MM.1S (cell line): ENCODE measurements around the gene GSTT2.
"Not testable (repeated sequence)": the region's sequence is repeated elsewhere in the genome, so short reads cannot be mapped to it uniquely, and the experiment has no call there.

Experiments
- DNase-seq: peaks from one replicate; pipeline ENCODE4 v3.0.0-alpha.2; 2015
- H2AFZ ChIP-seq: fragments of 300-600 bp; sonication (generic); 2 replicates; pipeline ENCODE4 v1.6.0; 2016; ENCODE audit warnings: antibody characterized with exemption, low read length
- H3F3A ChIP-seq: fragments of 300-600 bp; sonication (generic); 2 replicates; pipeline ENCODE4 v1.6.1; 2016; ENCODE audit warnings: mild to moderate bottlenecking, antibody characterized with exemption, low read length, moderate library complexity, mixed read lengths; ENCODE audit not compliant: insufficient read depth
- H3K27ac ChIP-seq: fragments of 300-600 bp; sonication (generic); 2 replicates; pipeline ENCODE4 v1.5.1; 2016; ENCODE audit warnings: mild to moderate bottlenecking, low read length
- H3K27me3 ChIP-seq: fragments of 300-600 bp; sonication (generic); replicated peaks from 2 replicates; pipeline ENCODE4 v1.6.0; 2016; ENCODE audit warnings: low read length; ENCODE audit not compliant: insufficient read depth
- H3K36me3 ChIP-seq: fragments of 300-600 bp; sonication (generic); replicated peaks from 2 replicates; pipeline ENCODE4 v1.6.1; 2016; ENCODE audit warnings: mild to moderate bottlenecking, low read length, mixed read lengths; ENCODE audit not compliant: insufficient read depth
- H3K4me1 ChIP-seq: fragments of 300-600 bp; sonication (generic); 2 replicates; pipeline ENCODE4 v1.6.1; 2016; ENCODE audit warnings: low read length, mixed read lengths
- H3K4me2 ChIP-seq: fragments of 300-600 bp; sonication (generic); 2 replicates; pipeline ENCODE4 v1.6.0; 2016; ENCODE audit warnings: low read depth, low read length
- H3K4me3 ChIP-seq: fragments of 300-600 bp; sonication (generic); 2 replicates; pipeline ENCODE4 v1.5.1; 2016; ENCODE audit warnings: low read length, mixed read lengths
- H3K79me2 ChIP-seq: fragments of 300-600 bp; sonication (generic); 2 replicates; pipeline ENCODE4 v1.6.1; 2016; ENCODE audit warnings: mixed run types, low read length, mixed read lengths
- H3K9ac ChIP-seq: fragments of 300-600 bp; sonication (generic); 2 replicates; pipeline ENCODE4 v1.6.1; 2016; ENCODE audit warnings: low read length, mixed read lengths
- H3K9me2 ChIP-seq: fragments of 300-600 bp; sonication (generic); replicated peaks from 2 replicates; pipeline ENCODE4 v1.6.1; 2016; ENCODE audit warnings: mild to moderate bottlenecking, low read length, mixed read lengths; ENCODE audit not compliant: insufficient read depth
- H3K9me3 ChIP-seq: fragments of 300-600 bp; sonication (generic); replicated peaks from 2 replicates; pipeline ENCODE4 v1.6.1; 2016; ENCODE audit warnings: mild to moderate bottlenecking, low read length, mixed read lengths; ENCODE audit not compliant: insufficient read depth
- H4K20me1 ChIP-seq: fragments of 300-600 bp; sonication (generic); 2 replicates; pipeline ENCODE4 v1.6.1; 2016; ENCODE audit warnings: mild to moderate bottlenecking, low read length, moderate library complexity, mixed read lengths; ENCODE audit not compliant: insufficient read depth
- CTCF ChIP-seq: fragments of 300-600 bp; sonication (generic); IDR thresholded peaks from 2 replicates; pipeline ENCODE4 v1.5.1; 2016; ENCODE audit warnings: antibody characterized with exemption, low read length, mixed read lengths
- EZH2 ChIP-seq: fragments of 300-600 bp; sonication (generic); optimal IDR thresholded peaks from 2 replicates; pipeline ENCODE3; 2017; ENCODE audit warnings: low read depth, mild to moderate bottlenecking, antibody characterized with exemption, low read length, mixed read lengths
- EZH2phosphoT487 ChIP-seq: fragments of 300-600 bp; sonication (generic); IDR thresholded peaks from 2 replicates; pipeline ENCODE4 v1.6.1; 2018; ENCODE audit warnings: antibody characterized with exemption, low read length

GSTT2 gene

GRCh38 chr22:23956301-23956900 lies 23.5 kb upstream of the GSTT2 start:
- not testable (repeated sequence) for H3K27me3 ChIP-seq, H3K36me3 ChIP-seq, H3K9me2 ChIP-seq, H3K4me2 ChIP-seq, H3K4me3 ChIP-seq, H3K9me3 ChIP-seq, H3K4me1 ChIP-seq, H3K27ac ChIP-seq, H3K79me2 ChIP-seq, H3K9ac ChIP-seq, H4K20me1 ChIP-seq, H3F3A ChIP-seq, H2AFZ ChIP-seq
- peak; percentile 58 for TF ChIP-seq CTCF
- DNase-seq: peak; percentile 60

GRCh38 chr22:23961084-23961771 lies 18.7 kb upstream of the GSTT2 start, which contains the start of gene GSTT2B:
Gene GSTT2B (minus strand): TSS chr22:23961195. CDS start chr22:23961131, 64 bp downstream.
- not testable (repeated sequence) for H3K4me3 ChIP-seq, H4K20me1 ChIP-seq, DNase-seq, H3K4me2 ChIP-seq, H3K27me3 ChIP-seq, H3K9me3 ChIP-seq, H3F3A ChIP-seq, H3K79me2 ChIP-seq, H2AFZ ChIP-seq, H3K4me1 ChIP-seq, H3K9ac ChIP-seq, H3K36me3 ChIP-seq, H3K9me2 ChIP-seq, H3K27ac ChIP-seq

GRCh38 chr22:23966094-23966493 lies 13.8 kb upstream of the GSTT2 start:
- H3K27ac ChIP-seq, H3K4me1 ChIP-seq, H2AFZ ChIP-seq, H4K20me1 ChIP-seq, H3K9me3 ChIP-seq, H3K27me3 ChIP-seq, H3F3A ChIP-seq, H3K4me3 ChIP-seq, H3K9me2 ChIP-seq, H3K9ac ChIP-seq, DNase-seq, H3K4me2 ChIP-seq, H3K36me3 ChIP-seq: not testable (repeated sequence)
- H3K79me2 ChIP-seq: peaks cover 21% of the 10 kb centered on the region

GRCh38 chr22:23966568-23966967 lies 13.4 kb upstream of the GSTT2 start, which contains the start of gene DDTL:
Gene DDTL (plus strand): TSS chr22:23966888. CDS start chr22:23966915, 27 bp downstream.
- H3K9me2 ChIP-seq, H3K9ac ChIP-seq, H3F3A ChIP-seq, H3K9me3 ChIP-seq, H3K36me3 ChIP-seq, H2AFZ ChIP-seq, H3K27me3 ChIP-seq, H4K20me1 ChIP-seq, H3K4me3 ChIP-seq, H3K27ac ChIP-seq, DNase-seq, H3K4me2 ChIP-seq, H3K4me1 ChIP-seq: not testable (repeated sequence)
- peaks cover 26% of the 10 kb centered on the region for H3K79me2 ChIP-seq

- TF ChIP-seq CTCF (no peak), EZH2 (no peak), EZH2phosphoT487 (no peak)
- H4K20me1 ChIP-seq: no peaks in the 10 kb centered on the region
- DNase-seq: no peak
Measured at GRCh38 chr22:23969071-23969470, 10.9 kb upstream of the GSTT2 start.

More at GRCh38 chr22:23969071-23969470, 10.9 kb upstream of the GSTT2 start:
- Histone ChIP-seq H2AFZ (no peak overlapping the region), H3K4me2 (no peak overlapping the region), H3K9me2 (no peaks in the 10 kb centered on the region), H3K4me1 (no peaks in the 10 kb centered on the region), H3K27me3 (no peaks in the 10 kb centered on the region), H3K79me2 (peaks cover 30% of the 10 kb centered on the region), H3K9ac (no peak overlapping the region), H3K27ac (no peak overlapping the region), H3K9me3 (no peaks in the 10 kb centered on the region), H3K36me3 (peaks cover 5% of the 10 kb centered on the region; the same call in 1 of the 2 replicates), H3F3A (peaks cover 11% of the 10 kb centered on the region), H3K4me3 (no peak overlapping the region)
